Measurements from ENCODE around the gene CNTNAP5. TPM values are rescaled to one million over a fixed set of nuclear protein-coding genes. Genes with fewer than 3 reads are reported as not detected.

CNTNAP5 gene
- total RNA-seq, 2 experiments from 2014 or later = not detected

- no peak overlapping the region for H3K27ac Mint-ChIP-seq
- ATAC-seq (ENCODE audit: poor library complexity) (no peak), DNase-seq (no peak)
- CTCF ChIA-PET = no interaction called here
- Histone ChIP-seq H3K4me1 (ENCODE audit: insufficient read depth, low read length) (no peaks in the 10 kb centered on the region), H3K36me3 (ENCODE audit: insufficient read depth, low read length) (no peaks in the 10 kb centered on the region), H3K9me3 (ENCODE audit: control insufficient read depth in 1 of 2, insufficient read depth in 1 of 2, low read length in 2 of 2) (no peaks in the 10 kb centered on the region), H3K4me3 (ENCODE audit: low read length) (no peak overlapping the region), H3K27me3 (ENCODE audit: control insufficient read depth in 1 of 2, insufficient read depth in 2 of 2, low read length in 2 of 2) (no peaks in the 10 kb centered on the region), H3K27ac (ENCODE audit: low read depth in 1 of 2, low read length in 2 of 2) (no peak overlapping the region)
- no peaks in the 10 kb centered on the region for H3K27me3 Mint-ChIP-seq
- H3K4me3 Mint-ChIP-seq = no peak overlapping the region
- POLR2A ChIA-PET = no interaction called here
- H3K4me1 Mint-ChIP-seq (ENCODE audit: low read depth) = no peaks in the 10 kb centered on the region
- intact Hi-C loops (cut with DNase I, micrococcal nuclease) = no loop called here
- no peak for TF ChIP-seq CTCF (IDR thresholded peaks at IDR 0.05)
- peaks cover 12% of the 10 kb centered on the region for H3K9me3 Mint-ChIP-seq
- H3K36me3 Mint-ChIP-seq (ENCODE audit: low read depth) = no peaks in the 10 kb centered on the region
Measured at GRCh38 chr2:124201713-124202112, 176.6 kb downstream of the CNTNAP5 start.

GRCh38 chr2:124209441-124209840, 184.4 kb downstream of the CNTNAP5 start:
- no peak overlapping the region for H3K27ac Mint-ChIP-seq
- no peaks in the 10 kb centered on the region for H3K36me3 Mint-ChIP-seq (ENCODE audit: low read depth)
- ChIA-PET POLR2A (no interaction called here), CTCF (no interaction called here)
- no peaks in the 10 kb centered on the region for H3K4me1 Mint-ChIP-seq (ENCODE audit: low read depth)
- TF ChIP-seq CTCF (IDR thresholded peaks at IDR 0.05) = no peak
- Histone ChIP-seq H3K27ac (ENCODE audit: low read depth in 1 of 2, low read length in 2 of 2) (no peak overlapping the region), H3K4me3 (ENCODE audit: low read length) (no peak overlapping the region), H3K36me3 (ENCODE audit: insufficient read depth, low read length) (no peaks in the 10 kb centered on the region), H3K9me3 (ENCODE audit: control insufficient read depth in 1 of 2, insufficient read depth in 1 of 2, low read length in 2 of 2) (peaks cover 0 to 4% of the 10 kb centered on the region in 2 experiments), H3K27me3 (ENCODE audit: control insufficient read depth in 1 of 2, insufficient read depth in 2 of 2, low read length in 2 of 2) (no peaks in the 10 kb centered on the region), H3K4me1 (ENCODE audit: insufficient read depth, low read length) (no peaks in the 10 kb centered on the region)
- no peaks in the 10 kb centered on the region for H3K27me3 Mint-ChIP-seq
- intact Hi-C loops (cut with DNase I, micrococcal nuclease) = no loop called here
- H3K4me3 Mint-ChIP-seq = no peak overlapping the region
- peaks cover 2% of the 10 kb centered on the region for H3K9me3 Mint-ChIP-seq
- ATAC-seq (ENCODE audit: poor library complexity) (no peak), DNase-seq (no peak)

GRCh38 chr2:124211461-124211860, 186.4 kb downstream of the CNTNAP5 start:
- ChIA-PET POLR2A (no interaction called here), CTCF (no interaction called here)
- H3K36me3 Mint-ChIP-seq (ENCODE audit: low read depth) = no peaks in the 10 kb centered on the region
- no peaks in the 10 kb centered on the region for H3K36me3 ChIP-seq (ENCODE audit: insufficient read depth, low read length)
- no peaks in the 10 kb centered on the region for H3K27me3 ChIP-seq (ENCODE audit: control insufficient read depth in 1 of 2, insufficient read depth in 2 of 2, low read length in 2 of 2)
- no peak overlapping the region for H3K27ac Mint-ChIP-seq
- no peak for DNase-seq
- no peak for TF ChIP-seq CTCF (IDR thresholded peaks at IDR 0.05)
- H3K4me3 Mint-ChIP-seq = no peak overlapping the region
- H3K4me3 ChIP-seq (ENCODE audit: low read length) = no peak overlapping the region
- intact Hi-C loops (cut with DNase I, micrococcal nuclease) = no loop called here
- no peaks in the 10 kb centered on the region for H3K4me1 ChIP-seq (ENCODE audit: insufficient read depth, low read length)
- no peak for ATAC-seq (ENCODE audit: poor library complexity)
- H3K27ac ChIP-seq (ENCODE audit: low read depth in 1 of 2, low read length in 2 of 2) = no peak overlapping the region
- no peaks in the 10 kb centered on the region for H3K27me3 Mint-ChIP-seq
- H3K4me1 Mint-ChIP-seq (ENCODE audit: low read depth) = no peaks in the 10 kb centered on the region
- peaks cover 3% of the 10 kb centered on the region for H3K9me3 Mint-ChIP-seq
- H3K9me3 ChIP-seq (ENCODE audit: control insufficient read depth in 1 of 2, insufficient read depth in 1 of 2, low read length in 2 of 2) = peaks cover 0 to 4% of the 10 kb centered on the region in 2 experiments
